Muscle of back (tissue), 11 donors: Measurements from ENCODE around the gene CACNA2D2. TPM values are rescaled to one million over a fixed set of nuclear protein-coding genes. Genes with fewer than 3 reads are reported as not detected.

Experiments
- DNase-seq, 3 donors: peaks; one replicate each; pipeline versions ENCODE4 v3.0.0 to v3.0.0-alpha.2; 2013
- polyA plus RNA-seq, 10 donors: library from polyadenylated mRNA; unstranded; fragments of 120-200 nt; gene quantifications; one replicate each; pipeline ENCODE4 v1.2.1, GENCODE V29; 2013; ENCODE audit not compliant: insufficient read length in 10 of 10

Gene CACNA2D2
- polyA plus RNA-seq, 10 donors, result 3.6 to 11.0 (median 5.7) TPM

DNA sequence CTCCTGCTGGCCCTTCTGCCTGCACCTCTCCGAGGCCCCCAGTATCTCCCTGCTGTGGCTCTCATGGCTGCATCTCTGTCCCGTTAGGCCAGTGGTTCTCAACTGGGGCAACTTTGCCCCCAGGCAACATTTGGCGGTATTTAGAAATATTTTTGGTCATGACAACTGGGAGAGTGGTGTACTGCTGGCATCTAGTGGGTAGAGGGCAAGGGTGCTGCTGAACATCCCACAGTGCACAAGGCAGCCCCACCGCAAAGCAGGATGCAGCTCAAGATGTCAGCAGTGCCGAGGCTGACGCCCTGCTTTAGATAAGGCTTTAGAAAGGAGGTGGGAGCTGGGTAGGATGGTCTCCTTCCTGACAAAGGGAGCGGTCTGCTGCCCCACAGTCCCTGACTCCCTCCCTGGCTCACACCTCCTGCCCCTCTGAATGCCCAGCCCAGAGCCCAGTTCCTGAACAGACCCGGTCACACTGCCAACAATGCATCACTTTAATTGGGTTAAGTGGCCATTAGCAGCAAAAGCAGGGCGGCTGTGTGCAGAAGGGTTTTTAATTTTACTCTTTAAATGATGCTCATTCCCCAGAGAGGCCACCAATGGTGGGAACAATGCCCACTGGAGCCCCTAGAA is 75.3 kb downstream of the CACNA2D2 start:
- no peak for DNase-seq

DNA sequence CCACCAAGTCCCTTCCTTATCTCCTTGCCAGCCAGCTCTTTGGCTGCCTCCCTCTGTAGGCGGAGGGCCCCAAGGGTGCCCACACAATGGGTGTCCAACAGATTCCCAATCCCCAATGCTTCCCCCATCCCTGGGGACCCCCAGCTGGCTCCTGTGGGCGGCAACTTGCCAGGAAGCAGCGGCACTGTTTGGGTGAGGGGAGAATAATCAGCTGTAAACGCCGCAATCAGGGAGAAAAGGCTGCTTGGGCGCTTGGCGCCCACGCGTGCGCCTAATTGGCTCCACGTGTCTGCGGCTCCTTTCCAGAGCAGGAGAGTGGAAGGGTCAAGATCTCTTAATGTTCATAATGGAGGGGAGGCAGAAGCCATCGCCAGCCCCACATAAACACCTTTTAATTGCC is 76.2 kb downstream of the CACNA2D2 start:
- no peak for DNase-seq

DNA sequence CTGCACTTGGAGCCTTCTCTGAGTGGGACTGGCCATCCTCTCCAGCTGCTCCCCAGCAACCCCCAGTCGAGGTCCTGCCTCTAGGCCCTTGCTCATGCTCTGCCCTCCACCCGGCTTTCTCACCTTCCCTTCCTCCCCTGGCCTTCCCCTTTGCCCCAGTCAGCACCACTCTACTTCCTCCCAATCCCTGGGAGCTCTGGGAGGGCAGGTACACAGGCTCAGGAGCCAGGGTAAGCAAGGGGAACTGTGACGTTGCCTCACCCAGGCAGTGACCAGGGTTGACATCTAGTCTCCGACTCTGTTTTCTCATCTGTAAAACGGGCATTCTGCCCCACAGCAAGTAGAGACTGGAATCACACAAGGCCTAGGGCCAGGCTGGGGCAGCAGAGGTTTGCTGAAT is 77.5 kb downstream of the CACNA2D2 start:
- DNase-seq, result no peak

DNA sequence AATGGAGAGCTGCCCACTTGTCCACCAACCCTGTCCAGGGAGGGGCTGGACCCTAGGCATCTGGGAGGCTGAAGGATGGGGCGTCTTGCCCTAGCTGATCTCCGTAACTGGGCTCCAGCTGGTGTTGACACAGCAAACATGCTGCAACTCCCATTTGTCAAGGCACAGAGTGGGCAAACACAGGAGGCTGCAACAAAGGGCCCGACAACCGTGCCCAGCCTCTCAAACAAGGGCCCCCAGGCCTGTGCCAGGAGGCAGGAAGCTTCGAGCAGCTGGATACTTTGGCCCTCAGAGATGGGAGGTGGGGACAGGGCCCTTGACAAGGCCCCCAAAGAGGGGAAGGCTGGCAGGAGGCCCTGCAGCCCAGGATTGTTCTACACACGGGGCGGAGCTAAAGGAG is 79.9 kb downstream of the CACNA2D2 start:
- no peak for DNase-seq

DNA sequence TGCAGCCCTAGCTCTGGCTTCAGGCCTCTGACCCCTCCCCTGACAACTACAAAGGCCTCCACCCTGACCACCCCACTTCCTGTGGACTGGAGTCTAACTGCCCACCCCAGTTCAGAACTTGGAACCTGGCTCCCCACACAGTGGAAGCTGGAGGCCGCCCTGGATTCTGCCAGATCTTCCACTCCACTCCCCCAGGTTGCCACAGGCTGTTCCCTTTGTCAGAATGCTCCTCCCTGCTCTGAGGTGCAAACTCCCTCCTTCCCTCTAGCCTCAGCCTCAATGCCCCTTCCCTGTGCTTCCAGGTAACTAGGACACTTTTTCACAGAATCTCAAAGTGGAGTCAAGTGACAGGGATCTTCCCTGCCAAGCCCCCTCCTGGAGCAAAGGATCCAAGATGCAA is 81.3 kb downstream of the CACNA2D2 start:
- no peak for DNase-seq

DNA sequence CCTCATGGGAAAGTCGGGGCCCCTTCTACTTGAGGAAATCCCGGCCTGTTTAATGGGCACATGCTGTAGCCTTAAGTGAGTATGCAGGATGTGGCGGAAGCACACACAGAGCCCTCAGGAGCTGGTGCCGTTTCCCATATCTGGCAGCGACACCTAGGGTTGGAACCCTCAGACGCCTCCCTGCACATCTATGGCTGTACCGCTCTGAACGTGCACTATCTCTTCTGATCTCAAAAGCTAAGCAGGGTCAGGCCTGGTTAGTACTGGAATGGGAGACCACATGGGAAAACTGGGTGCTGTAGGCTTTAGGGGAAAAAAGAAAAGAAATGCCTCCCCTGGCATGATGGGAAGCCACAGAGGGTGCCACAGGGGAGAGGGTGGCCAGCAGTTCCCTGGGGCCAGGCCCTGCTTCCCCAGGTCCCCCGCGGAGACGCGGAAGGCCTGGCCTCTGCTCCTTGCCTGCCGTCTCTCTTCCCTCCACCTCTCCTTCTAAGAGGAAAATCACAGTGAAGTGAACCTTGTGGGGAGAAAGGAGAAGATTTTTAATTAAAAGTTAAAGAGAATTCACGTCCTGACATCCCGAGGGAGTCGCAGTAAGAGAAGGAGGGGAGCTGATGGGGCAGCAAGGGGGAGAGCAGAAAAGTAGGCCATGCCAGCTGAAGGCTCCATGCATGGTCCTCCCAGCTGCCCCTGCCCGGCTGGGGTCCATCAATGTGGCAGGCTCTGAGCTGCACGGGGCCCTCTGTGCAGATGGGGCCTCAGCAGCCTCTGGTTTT is 83.7 kb downstream of the CACNA2D2 start:
- DNase-seq, result no peak

DNA sequence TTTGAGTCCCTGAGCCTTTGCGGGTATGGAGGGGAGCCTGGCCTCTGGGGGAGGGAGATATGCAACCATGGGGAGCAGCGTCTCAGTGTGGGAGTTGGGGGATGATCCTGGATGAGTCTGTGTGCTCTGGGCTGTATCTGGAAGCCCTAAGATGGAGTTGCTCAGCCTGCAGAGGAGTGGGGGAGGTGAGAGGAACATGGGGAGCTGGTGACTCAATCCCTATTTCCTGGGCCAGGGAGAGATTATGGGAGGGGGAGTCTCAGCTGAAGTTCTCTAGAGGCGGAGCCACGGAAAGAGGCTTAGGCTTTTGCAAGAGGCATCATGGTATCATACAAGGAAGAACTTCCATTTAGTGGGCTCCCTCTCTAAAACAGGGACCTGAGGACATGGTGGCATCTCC is 84.6 kb downstream of the CACNA2D2 start:
- DNase-seq, result no peak

DNA sequence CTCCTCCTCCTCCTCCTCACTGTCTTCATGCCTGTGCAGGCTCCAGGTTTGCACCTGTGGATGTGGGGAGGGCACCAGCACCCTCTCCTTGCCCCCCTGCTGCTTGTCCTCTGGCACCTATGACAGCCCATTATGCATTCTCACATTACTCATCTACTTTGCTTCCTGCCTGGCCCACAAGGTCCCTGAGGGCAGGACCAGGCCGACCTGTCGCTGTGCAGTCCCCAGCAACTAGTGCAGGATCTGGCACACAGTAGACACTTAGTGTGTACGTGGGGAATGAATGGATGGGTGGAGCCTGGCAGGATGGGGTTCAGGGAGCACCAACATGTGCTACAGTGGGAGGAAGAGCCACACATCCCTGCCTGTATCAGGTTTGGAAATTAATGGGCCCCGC is 85.8 kb downstream of the CACNA2D2 start:
- DNase-seq, result no peak

DNA sequence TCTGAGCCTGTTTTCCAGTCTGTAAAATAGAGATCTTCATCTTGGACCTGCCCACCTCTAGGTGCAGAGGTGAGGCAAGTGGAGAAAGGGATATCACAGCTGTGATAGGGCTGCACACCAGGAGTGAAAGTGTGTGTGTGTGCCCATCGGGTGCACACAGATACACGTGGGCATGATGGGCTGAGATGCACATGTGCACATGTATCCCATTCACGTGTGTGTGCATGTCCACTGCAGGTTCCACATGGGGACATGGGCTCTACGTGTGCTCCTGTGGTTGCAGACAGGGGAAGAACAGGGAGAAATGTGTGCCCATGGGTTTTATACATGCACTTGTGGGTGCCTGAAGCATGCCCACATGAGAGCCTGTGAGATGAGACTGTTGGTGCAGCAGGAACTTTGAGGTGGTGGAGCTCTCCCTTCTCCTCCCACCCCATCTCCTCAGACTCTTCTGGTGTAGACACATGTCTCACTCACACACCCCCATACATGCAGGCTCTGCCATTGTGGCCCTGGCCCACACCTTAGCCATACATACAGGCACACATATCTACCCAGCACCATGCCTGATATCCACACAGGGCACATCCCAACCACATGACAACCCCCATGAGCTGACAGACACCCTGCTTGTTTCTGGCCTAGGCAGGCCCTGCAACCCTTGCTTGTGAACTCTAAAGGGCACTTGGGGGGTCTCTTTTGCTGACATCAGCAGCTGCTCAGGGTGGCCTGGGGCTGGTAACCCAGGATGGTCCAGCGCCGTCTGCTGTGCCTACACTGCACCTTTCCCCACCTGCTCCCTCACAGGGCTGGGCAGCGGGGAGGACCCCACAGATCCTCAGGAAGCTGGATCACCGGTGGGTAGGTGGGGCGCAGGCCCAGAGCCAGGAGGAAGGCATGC is 86.4 kb downstream of the CACNA2D2 start:
- no peak for DNase-seq

DNA sequence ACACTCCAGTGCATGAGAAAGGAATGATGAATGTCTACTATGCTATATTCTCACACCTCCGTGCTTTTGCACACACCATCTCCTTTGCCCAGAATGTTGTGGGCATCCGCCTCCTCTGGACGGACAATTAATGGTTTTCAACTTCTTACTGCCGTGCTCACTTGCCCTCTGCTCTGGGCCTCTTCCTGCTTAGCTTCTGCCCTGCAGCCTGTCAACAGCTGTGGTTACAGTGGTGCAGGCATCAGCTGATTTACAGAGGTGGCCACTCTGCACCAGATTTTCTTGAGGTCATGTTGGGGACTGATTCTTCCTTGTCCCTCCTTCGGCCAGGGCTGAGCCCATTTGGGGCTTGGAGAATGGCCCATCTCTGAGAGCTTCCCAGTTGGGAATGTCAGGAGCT is 87.6 kb downstream of the CACNA2D2 start:
- no peak for DNase-seq

DNA sequence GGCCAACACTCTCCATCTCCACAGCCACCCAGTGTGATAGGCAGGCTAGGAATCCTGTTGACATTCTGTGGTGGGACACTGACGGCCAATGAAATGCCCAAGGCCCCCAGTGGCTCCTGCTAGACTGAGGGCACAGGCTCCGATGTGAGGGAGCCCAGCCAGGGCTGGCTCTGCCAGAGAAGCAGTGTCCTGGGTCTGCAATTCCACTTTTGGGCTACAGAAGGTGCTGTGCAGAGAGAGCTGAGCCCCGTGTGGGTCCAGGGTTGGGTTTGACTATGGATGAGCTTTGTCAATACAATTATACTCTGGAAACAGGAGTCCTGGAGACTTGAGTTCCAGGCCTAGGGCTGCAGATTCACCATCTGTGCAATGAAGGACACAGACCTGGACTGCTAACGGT is 88.4 kb downstream of the CACNA2D2 start:
- DNase-seq, result no peak

DNA sequence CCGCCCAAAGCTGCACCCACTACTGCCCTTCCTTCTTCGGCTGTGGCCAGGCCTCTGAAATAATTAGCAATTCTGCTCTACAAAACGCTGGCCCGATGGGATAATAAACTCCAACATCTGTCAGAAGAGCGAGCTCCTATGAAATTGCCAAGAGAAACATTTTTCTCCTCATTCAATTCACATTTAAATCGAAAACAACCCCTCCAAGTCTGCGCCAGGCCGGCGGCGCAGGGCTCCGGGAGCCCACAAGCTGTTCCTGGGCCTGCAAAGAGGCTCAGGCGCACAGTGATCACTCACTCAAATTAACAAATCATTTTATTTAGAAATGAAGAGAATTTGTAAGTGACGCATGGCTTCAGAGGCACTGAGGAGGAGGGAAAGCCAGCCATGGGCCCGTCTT is 88.8 kb downstream of the CACNA2D2 start:
- DNase-seq, result no peak

DNA sequence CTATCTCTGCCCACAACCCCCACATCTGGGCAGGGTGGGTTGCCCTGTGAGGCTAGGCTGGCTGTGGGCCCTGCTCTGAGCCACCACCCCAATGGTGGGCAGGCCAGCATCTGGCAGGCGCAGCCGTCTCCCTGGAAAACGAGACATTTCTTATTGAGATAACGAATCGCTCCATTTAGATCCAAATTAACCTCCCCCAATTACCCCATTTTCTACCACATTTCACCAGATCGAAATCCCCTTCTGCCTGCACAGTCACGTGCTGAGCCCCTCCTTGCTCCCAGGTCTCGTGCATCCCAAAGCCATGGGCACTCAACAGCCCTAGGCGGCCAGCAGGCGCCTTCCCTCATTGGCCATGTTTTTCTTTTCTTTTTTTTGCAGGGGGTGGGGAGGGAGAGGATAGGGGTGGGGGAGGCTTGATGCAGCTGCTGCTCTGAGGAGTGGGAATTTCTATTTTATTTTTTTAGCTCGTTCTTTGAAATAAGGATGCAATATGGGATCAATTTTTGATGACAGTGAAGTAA is 91.1 kb downstream of the CACNA2D2 start:
- no peak for DNase-seq

DNA sequence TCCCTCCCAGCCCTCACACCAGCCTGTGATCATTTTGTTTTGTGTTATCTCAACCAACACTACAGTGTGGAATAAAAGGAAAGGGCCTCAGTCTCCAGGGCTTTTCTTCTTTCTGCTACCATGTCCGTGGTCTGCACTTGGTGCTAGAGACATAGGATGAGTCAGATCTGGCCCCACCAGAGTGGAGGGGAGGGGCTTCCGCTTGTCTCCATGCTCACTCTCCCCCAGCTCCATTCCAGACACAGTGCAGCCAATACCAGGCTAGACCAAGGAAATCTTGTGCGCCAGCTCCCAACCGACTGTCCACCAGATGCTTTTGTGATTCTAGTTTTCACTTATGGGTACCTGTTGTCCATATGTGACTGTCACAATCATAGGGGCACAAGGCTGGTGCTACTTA is 92.2 kb downstream of the CACNA2D2 start:
- no peak for DNase-seq

DNA sequence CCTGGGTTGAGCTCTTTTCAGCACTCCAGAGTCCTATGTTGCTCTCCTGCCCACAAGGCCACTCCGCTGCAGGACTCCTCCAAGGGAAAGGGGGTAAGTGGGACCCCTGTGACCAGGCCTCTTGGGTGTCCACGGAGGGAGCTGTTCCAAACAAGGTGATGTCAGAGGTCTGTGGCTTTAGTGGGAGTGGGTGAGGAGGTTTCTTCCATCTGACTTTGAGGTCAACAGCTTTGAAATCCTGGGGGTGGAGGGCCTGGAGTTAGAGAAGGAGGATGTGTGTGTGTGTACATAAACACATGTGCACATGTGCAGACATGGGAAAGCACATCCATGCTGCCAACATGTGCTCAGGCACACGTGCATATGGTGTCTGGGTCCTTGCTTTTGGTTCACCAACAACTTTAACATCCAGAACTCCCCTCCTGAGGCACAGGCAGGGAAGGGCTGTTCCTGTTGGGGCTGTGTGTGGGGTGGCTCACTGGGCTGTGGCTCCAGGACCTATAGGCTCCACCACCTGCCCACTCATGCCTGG is 92.8 kb downstream of the CACNA2D2 start:
- no peak for DNase-seq

DNA sequence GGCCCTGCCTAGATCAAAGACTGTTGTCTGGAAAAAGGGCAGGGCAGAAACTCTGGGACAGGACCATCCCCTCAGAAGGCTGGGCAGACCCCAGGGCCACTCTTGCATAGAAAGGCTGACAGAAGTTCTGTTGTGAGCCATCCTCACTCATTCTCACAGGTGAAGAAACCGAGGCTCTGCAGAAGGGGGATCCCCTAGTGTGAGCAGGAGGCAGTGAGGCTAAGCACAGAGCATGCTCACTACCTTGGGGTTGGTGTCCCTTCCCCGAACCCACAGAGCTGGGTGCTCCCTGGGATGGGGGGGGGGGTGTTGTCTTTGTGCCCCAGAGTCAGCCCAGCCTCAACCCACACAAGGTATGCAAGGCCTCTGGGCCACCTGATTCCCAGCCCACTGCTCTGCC is 93.2 kb downstream of the CACNA2D2 start:
- no peak for DNase-seq

DNA sequence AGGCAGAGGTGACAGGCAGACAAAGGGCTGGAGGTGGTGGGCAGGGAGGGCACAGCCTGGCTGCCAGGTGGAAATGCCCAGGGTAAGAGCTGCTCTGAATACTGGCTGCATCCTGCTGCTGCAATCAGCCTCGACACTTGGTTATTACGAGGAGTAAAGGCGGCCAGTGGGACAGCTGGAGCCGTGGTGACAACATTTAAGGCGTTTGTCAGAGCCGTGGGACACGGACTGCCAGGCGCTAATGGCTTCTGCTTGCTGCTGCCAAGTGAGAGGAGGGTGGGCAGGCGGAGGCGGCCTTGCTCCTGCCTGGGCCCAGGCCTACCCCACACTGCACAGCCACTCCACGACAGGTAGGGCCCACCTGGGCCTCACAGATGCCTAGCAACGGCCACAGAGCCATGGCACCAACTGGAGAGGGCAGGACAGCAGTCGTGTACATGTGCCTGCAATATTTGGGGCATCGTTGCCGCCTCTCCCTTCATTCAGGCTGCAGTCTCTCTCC is 94.9 kb downstream of the CACNA2D2 start:
- no peak for DNase-seq

DNA sequence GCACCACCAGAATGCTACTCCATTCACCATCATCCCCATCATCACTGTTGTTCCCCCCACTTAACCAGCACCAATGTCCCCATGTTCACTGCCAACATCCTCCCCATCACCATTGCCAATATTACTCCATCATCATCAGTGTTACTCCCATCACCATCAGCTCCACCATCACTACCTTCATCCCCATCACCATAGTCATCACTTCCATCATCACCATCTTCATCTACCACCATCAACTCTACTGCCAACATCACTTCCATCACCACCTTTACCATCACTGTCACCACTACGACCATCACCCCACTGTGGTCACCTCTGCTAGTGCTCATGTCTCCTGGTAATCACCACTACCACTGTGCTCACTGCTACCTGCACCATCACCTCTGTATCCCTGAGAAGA is 96.9 kb downstream of the CACNA2D2 start:
- DNase-seq, result no peak

DNA sequence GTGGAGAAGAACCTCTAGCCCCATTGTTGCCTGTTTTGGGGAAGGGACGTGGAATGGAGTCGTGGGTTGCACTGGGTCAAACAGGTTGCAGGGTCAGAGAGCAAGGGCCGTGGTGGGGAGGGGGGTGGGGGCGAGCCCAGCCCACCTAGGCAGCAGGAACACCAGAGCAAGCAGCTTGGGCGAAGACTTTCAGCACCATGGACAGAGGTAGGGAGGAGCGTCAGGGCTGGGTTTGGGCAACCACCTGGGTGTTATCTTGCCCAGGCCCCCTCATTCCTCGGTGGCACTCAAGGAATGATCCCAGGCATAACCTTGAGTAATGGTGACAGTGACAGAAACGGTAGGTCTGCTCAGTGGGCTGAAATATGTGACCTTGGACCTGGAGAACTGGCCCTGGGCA is 98.2 kb downstream of the CACNA2D2 start:
- DNase-seq, result peak in 2 of 3 donors; percentile 36 to 40

DNA sequence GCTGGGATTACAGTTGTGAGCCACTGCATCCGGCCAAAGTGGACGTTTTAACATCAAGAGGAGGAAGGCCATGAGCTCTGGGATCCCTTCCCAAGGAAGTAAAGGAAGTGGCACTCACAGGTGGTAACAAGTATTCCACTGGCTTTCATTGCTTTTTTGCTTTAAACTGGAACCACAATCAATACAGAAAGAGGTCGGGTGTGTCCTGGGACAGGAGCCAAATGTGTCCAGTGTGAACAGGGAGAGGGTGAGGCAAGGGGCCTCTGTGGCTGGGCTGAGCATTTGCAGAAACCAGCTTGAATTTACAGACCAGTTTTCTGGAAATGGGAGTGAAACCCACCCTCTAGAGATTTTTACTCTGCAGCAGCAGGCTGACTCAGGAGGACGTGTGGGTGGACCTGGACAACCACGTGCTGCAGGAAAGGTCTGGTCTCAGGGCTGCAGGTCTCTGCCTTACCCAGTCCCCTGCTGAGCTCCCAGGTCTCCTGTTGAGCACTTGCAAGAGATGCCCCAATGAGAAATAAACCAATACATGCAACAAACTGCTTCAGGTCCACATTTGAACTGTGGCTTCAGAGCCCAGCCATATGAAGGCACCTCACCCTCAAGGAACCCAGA is 101.3 kb downstream of the CACNA2D2 start:
- no peak for DNase-seq

DNA sequence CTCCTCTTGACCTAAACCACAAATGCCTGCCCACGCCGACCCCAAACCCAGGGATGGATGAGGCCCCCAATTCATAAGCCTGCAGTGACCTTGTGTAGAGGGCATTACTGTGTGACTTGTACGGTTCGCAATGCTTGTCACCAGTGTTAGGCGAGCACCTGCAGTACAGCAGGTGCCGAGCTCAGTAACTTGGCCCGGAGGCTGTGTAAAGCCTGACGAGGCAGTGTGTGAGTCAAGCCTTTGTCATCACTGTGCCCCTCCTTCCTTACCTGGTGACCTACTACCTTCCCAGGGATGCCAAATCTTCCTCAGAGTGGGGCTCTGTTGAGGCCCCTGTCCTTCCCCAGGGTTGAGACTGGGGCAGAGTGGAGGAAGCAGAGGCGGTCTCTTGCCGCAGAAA is 106.9 kb downstream of the CACNA2D2 start:
- DNase-seq, result no peak
